ENCODE measurements around the gene POP4.

The POP4 gene

DNA sequence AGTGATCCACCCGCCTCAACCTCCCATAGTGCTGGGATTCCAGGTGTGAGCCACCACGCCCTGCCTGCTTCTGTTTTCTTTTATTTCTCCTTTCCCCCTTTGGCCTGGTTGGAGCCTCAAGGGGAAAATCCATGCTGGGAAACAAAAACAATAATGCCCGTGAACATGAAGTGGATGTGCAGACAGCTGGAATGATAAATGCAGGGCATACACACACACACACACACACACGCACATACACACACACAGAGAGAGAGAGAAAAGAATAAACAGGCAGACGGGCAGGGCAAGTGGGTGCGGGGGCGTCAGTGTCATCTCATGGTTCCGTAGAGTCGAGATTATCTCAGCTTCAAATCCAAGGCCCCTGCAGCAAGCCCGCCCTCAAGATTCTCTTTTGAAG lies 54.8 kb downstream of the POP4 start:
- TF ChIP-seq EZH2 (IDR thresholded peaks at IDR 0.05; ENCODE audit: borderline replicate concordance, low read length), result no peak
- TF ChIP-seq, protein P1, sequence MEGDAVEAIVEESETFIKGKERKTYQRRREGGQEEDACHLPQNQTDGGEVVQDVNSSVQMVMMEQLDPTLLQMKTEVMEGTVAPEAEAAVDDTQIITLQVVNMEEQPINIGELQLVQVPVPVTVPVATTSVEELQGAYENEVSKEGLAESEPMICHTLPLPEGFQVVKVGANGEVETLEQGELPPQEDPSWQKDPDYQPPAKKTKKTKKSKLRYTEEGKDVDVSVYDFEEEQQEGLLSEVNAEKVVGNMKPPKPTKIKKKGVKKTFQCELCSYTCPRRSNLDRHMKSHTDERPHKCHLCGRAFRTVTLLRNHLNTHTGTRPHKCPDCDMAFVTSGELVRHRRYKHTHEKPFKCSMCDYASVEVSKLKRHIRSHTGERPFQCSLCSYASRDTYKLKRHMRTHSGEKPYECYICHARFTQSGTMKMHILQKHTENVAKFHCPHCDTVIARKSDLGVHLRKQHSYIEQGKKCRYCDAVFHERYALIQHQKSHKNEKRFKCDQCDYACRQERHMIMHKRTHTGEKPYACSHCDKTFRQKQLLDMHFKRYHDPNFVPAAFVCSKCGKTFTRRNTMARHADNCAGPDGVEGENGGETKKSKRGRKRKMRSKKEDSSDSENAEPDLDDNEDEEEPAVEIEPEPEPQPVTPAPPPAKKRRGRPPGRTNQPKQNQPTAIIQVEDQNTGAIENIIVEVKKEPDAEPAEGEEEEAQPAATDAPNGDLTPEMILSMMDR (IDR thresholded peaks at IDR 0.05; ENCODE audit: low read length), result no peak
- H3K9me3 ChIP-seq (ENCODE audit: low read length), result no peaks in the 10 kb centered on the region
- H3K36me3 ChIP-seq (ENCODE audit: insufficient read depth, low read length), result no peaks in the 10 kb centered on the region
- no peak overlapping the region for H3K4me2 ChIP-seq (ENCODE audit: low read length)
- H3K79me2 ChIP-seq (ENCODE audit: insufficient read depth, low read length), result no peaks in the 10 kb centered on the region
- peaks cover 10% of the 10 kb centered on the region for H3K4me1 ChIP-seq (ENCODE audit: insufficient read depth, low read length, severe bottlenecking)
- H4K20me1 ChIP-seq (ENCODE audit: insufficient read depth, low read length), result no peaks in the 10 kb centered on the region
- peaks cover 5% of the 10 kb centered on the region; the same call in 1 of the 2 replicates for H3F3A ChIP-seq (ENCODE audit: insufficient read depth, low read length)
- H3K9me2 ChIP-seq (ENCODE audit: low read depth, low read length), result no peaks in the 10 kb centered on the region
- H2AFZ ChIP-seq (ENCODE audit: low read length), result no peak overlapping the region
- peaks cover 11% of the 10 kb centered on the region; the same call in 1 of the 2 replicates for H3K27me3 ChIP-seq (ENCODE audit: insufficient read depth, low read length)
- H3K27ac ChIP-seq (ENCODE audit: low read depth, low read length, poor library complexity, severe bottlenecking), result no peak overlapping the region
- no peak overlapping the region for H3K4me3 ChIP-seq (ENCODE audit: low read depth, low read length, poor library complexity, severe bottlenecking)
- no peak overlapping the region for H3K9ac ChIP-seq (ENCODE audit: low read length)

DNA sequence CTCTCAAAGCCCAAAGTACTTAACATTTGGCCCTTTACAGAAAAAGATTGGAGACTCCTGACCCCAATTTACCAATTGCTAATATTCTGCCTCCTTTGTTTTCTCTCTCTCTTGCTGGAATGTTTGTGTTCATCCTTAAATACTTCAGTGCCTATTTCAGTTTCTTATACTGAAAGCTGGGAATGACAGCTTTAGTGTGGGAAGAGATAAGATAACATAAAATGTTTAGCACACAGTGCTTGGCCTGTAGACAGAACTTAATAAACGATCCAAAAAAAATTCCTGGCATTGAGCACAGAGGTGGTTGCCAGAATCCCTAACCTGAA lies 56.2 kb downstream of the POP4 start:
- H3K4me1 ChIP-seq (ENCODE audit: insufficient read depth, low read length, severe bottlenecking), result peaks cover 24% of the 10 kb centered on the region
- H3K27me3 ChIP-seq (ENCODE audit: insufficient read depth, low read length), result peaks cover 11% of the 10 kb centered on the region; the same call in 1 of the 2 replicates
- no peak overlapping the region for H3K4me2 ChIP-seq (ENCODE audit: low read length)
- no peaks in the 10 kb centered on the region for H3K9me2 ChIP-seq (ENCODE audit: low read depth, low read length)
- H3K4me3 ChIP-seq (ENCODE audit: low read depth, low read length, poor library complexity, severe bottlenecking), result no peak overlapping the region
- H3K9ac ChIP-seq (ENCODE audit: low read length), result no peak overlapping the region
- H3F3A ChIP-seq (ENCODE audit: insufficient read depth, low read length), result peaks cover 5% of the 10 kb centered on the region; the same call in 1 of the 2 replicates
- no peaks in the 10 kb centered on the region for H4K20me1 ChIP-seq (ENCODE audit: insufficient read depth, low read length)
- H2AFZ ChIP-seq (ENCODE audit: low read length), result no peak overlapping the region
- no peak for TF ChIP-seq EZH2 (IDR thresholded peaks at IDR 0.05; ENCODE audit: borderline replicate concordance, low read length)
- TF ChIP-seq, protein P1 (IDR thresholded peaks at IDR 0.05; ENCODE audit: low read length), result no peak
- no peaks in the 10 kb centered on the region for H3K9me3 ChIP-seq (ENCODE audit: low read length)
- H3K79me2 ChIP-seq (ENCODE audit: insufficient read depth, low read length), result no peaks in the 10 kb centered on the region
- no peak overlapping the region for H3K27ac ChIP-seq (ENCODE audit: low read depth, low read length, poor library complexity, severe bottlenecking)
- H3K36me3 ChIP-seq (ENCODE audit: insufficient read depth, low read length), result no peaks in the 10 kb centered on the region

DNA sequence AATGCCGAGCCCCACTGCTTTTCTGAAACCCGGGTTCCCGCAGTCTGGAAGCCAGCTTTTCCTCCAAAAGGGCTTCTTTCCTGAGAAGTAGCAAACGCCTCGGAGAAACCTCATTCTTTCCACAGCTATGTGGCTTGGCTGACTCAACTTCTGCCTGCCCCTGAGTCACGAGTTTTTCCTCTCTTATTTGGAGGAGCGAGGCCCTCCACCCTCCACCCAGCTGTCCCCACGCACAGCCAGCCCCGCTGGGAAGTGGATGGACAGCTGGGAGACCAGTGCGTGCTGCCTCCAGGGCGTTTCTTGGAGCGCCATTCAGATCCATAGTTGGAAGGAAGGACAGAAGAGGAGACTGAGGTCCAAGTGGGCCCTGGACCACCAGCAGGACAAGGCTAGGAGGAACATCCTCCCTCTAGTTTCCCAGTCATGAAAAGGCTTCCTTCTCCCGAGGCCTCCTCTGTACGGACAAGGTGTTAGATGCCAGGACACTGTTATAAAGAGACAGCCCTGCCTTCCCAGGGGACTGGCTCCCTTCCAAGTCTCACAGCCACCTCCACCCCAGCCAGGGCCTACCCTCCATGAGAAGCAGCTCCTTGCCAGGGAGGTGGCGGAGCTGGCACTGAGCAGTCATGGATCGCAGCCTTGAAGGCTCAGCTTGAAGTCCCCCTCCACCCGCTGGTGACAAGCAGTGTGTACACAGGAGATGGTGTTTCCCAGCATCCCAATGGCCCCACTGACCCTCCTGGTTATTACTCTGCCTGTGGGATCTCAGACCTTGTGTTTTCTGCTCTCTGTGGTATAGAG lies 56.7 kb downstream of the POP4 start:
- H3K27ac ChIP-seq (ENCODE audit: low read depth, low read length, poor library complexity, severe bottlenecking), result no peak overlapping the region
- H2AFZ ChIP-seq (ENCODE audit: low read length), result no peak overlapping the region

More for the DNA sequence above, 56.7 kb downstream of the POP4 start:
- TF ChIP-seq, protein P1 (IDR thresholded peaks at IDR 0.05; ENCODE audit: low read length), result no peak
- no peak for TF ChIP-seq EZH2 (IDR thresholded peaks at IDR 0.05; ENCODE audit: borderline replicate concordance, low read length)
- Histone ChIP-seq H3K9me3 (ENCODE audit: low read length) (no peaks in the 10 kb centered on the region), H3K4me2 (ENCODE audit: low read length) (no peak overlapping the region), H4K20me1 (ENCODE audit: insufficient read depth, low read length) (no peaks in the 10 kb centered on the region), H3K9me2 (ENCODE audit: low read depth, low read length) (no peaks in the 10 kb centered on the region), H3K27me3 (ENCODE audit: insufficient read depth, low read length) (0 out of 2 replicates have a peak, but pooled peaks cover 6% of the 10 kb centered on the region), H3K36me3 (ENCODE audit: insufficient read depth, low read length) (no peaks in the 10 kb centered on the region), H3K4me1 (ENCODE audit: insufficient read depth, low read length, severe bottlenecking) (peaks cover 30% of the 10 kb centered on the region), H3K9ac (ENCODE audit: low read length) (no peak overlapping the region), H3K79me2 (ENCODE audit: insufficient read depth, low read length) (no peaks in the 10 kb centered on the region), H3F3A (ENCODE audit: insufficient read depth, low read length) (peaks cover 5% of the 10 kb centered on the region; the same call in 1 of the 2 replicates), H3K4me3 (ENCODE audit: low read depth, low read length, poor library complexity, severe bottlenecking) (no peak overlapping the region)
